ENCODE data around the gene CISD3. TPM values are rescaled to one million over a fixed set of nuclear protein-coding genes. Genes with fewer than 3 reads are reported as not detected.

The CISD3 gene
- total RNA-seq, 2 donors from 2014 or later, result 8.9 to 11.2 TPM

DNA sequence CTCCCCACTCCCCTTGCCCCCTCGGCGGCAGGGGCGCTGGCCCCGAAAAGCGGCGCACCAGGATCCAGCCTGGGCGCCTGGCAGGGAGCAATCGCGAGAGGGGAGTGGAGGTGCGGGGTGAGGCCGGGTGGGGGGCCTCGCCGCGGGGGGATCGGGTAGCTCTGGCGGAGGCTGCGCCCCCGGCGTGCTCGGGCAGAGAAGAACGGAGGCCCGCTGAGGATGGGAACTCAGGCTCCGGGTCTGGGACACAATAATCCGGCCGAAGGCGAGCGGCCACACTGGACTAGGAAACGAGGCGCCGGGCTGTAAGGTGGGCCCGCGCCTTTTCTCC is 18.7 kb downstream of the CISD3 start:
- peaks cover 4% of the 10 kb centered on the region for H3K36me3 ChIP-seq (ENCODE audit: control insufficient read depth, insufficient read depth, low read length)
- TF ChIP-seq, protein P1, sequence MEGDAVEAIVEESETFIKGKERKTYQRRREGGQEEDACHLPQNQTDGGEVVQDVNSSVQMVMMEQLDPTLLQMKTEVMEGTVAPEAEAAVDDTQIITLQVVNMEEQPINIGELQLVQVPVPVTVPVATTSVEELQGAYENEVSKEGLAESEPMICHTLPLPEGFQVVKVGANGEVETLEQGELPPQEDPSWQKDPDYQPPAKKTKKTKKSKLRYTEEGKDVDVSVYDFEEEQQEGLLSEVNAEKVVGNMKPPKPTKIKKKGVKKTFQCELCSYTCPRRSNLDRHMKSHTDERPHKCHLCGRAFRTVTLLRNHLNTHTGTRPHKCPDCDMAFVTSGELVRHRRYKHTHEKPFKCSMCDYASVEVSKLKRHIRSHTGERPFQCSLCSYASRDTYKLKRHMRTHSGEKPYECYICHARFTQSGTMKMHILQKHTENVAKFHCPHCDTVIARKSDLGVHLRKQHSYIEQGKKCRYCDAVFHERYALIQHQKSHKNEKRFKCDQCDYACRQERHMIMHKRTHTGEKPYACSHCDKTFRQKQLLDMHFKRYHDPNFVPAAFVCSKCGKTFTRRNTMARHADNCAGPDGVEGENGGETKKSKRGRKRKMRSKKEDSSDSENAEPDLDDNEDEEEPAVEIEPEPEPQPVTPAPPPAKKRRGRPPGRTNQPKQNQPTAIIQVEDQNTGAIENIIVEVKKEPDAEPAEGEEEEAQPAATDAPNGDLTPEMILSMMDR (conservative IDR thresholded peaks at IDR 0.05), result no peak
- no peak for DNase-seq

DNA sequence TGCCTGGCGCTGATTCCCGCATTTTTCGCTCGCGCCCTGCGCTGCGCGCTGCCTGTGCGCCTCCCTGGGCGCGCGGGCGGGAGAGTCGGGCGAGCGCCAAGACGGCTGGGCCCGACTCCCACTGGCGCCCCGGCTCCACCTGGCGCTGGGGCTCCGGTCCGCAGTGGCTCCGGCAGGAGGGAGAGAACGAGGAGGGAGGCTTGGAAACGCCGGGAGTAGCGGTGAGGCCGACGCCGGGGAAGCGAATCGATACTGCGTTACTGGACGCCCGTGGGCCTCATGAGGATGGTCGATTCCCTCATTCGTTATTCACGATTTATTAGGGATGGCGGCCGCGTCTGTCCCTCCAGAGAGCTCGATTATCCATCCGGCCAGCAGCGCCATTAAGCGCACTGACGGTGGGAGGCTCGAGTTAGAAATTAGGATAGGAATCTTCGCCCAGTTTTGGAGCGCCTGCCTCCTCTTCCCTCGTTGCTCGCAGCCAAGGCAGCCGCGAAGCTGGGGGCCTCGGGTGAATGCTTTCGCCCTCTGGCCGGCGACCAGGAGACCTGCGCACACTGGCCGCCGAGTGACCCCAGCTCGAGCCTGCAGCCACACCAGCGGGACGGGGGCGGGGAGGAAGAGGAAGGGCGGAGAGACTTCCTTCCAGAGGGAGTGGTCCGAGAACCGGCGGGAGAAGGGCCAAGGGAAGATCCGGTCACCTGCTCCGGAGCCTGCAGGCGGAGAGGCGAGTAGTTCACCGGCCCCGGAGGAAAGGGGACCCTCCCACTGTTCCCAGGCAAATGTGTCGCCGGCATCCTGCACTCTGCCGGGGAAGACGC is 19.3 kb downstream of the CISD3 start:
- H3K4me1 ChIP-seq (ENCODE audit: control insufficient read depth, insufficient read depth, low read length), result no peaks in the 10 kb centered on the region
- TF ChIP-seq, protein P1 (conservative IDR thresholded peaks at IDR 0.05), result peak; percentile 16
- peaks cover 5% of the 10 kb centered on the region for H3K36me3 ChIP-seq (ENCODE audit: control insufficient read depth, insufficient read depth, low read length)
- Mint-ChIP-seq H3K9me3 (no peaks in the 10 kb centered on the region), H3K27me3 (ENCODE audit: insufficient read depth) (no peaks in the 10 kb centered on the region), H3K4me3 (peak overlapping the region; percentile 92), H3K27ac (peak overlapping the region; percentile 92), H3K4me1 (peaks cover 29% of the 10 kb centered on the region), H3K36me3 (ENCODE audit: low read depth) (peaks cover 17% of the 10 kb centered on the region)
- H3K4me3 ChIP-seq (ENCODE audit: low read length), result peak overlapping the region; percentile 99
- WGBS, 2 experiments (ENCODE audit: insufficient coverage in 1 of 2, insufficient read length in 1 of 2), result 0% methylated on average over 56 to 79 of the region's 79 CpGs
- peak overlapping the region; percentile 70 for H3K27ac ChIP-seq (ENCODE audit: low read depth, low read length)
- no peaks in the 10 kb centered on the region for H3K9me3 ChIP-seq (ENCODE audit: control insufficient read depth, low read length)
- no peaks in the 10 kb centered on the region for H3K27me3 ChIP-seq (ENCODE audit: control insufficient read depth, insufficient read depth, low read length, poor library complexity, severe bottlenecking)
- H3K9ac ChIP-seq (ENCODE audit: extremely low read depth, low read length, poor library complexity, severe bottlenecking), result peak overlapping the region; percentile 46
- DNase-seq, result peak; percentile 96

More for the DNA sequence above, 18.7 kb downstream of the CISD3 start:
- Mint-ChIP-seq H3K27me3 (ENCODE audit: insufficient read depth) (no peaks in the 10 kb centered on the region), H3K4me1 (peaks cover 33% of the 10 kb centered on the region), H3K4me3 (peak overlapping the region; percentile 92), H3K36me3 (ENCODE audit: low read depth) (peaks cover 15% of the 10 kb centered on the region), H3K27ac (no peak overlapping the region), H3K9me3 (no peaks in the 10 kb centered on the region)
- Histone ChIP-seq H3K4me1 (ENCODE audit: control insufficient read depth, insufficient read depth, low read length) (no peaks in the 10 kb centered on the region), H3K9me3 (ENCODE audit: control insufficient read depth, low read length) (no peaks in the 10 kb centered on the region), H3K4me3 (ENCODE audit: low read length) (peak overlapping the region; percentile 99), H3K27me3 (ENCODE audit: control insufficient read depth, insufficient read depth, low read length, poor library complexity, severe bottlenecking) (no peaks in the 10 kb centered on the region), H3K27ac (ENCODE audit: low read depth, low read length) (no peak overlapping the region), H3K9ac (ENCODE audit: extremely low read depth, low read length, poor library complexity, severe bottlenecking) (peak overlapping the region; percentile 46)
- 0 to 1% methylated on average over 23 to 32 of the region's 32 CpGs for WGBS, 2 experiments (ENCODE audit: insufficient coverage in 1 of 2, insufficient read length in 1 of 2)

DNA sequence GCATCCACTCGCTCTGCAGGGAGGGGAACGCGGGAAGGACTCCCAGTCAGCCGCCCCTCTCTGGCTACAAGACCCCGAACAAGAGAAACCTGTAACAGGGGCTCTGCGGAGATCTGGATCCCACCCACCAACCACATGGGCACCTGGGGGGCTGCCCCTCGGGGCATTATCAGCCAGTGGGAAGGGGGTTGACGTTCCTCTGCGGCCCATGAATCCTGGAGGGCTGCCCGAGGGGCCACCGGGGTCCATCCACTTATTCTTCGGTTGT is 19.8 kb downstream of the CISD3 start:
- no peaks in the 10 kb centered on the region for H3K9me3 Mint-ChIP-seq
- Histone ChIP-seq H3K27me3 (ENCODE audit: control insufficient read depth, insufficient read depth, low read length, poor library complexity, severe bottlenecking) (no peaks in the 10 kb centered on the region), H3K9ac (ENCODE audit: extremely low read depth, low read length, poor library complexity, severe bottlenecking) (peak overlapping the region; percentile 46), H3K27ac (ENCODE audit: low read depth, low read length) (peak overlapping the region; percentile 70), H3K4me3 (ENCODE audit: low read length) (peak overlapping the region; percentile 99), H3K4me1 (ENCODE audit: control insufficient read depth, insufficient read depth, low read length) (no peaks in the 10 kb centered on the region), H3K9me3 (ENCODE audit: control insufficient read depth, low read length) (no peaks in the 10 kb centered on the region), H3K36me3 (ENCODE audit: control insufficient read depth, insufficient read depth, low read length) (peaks cover 7% of the 10 kb centered on the region)
- 1 to 3% methylated on average over 3 to 12 of the region's 12 CpGs for WGBS, 2 experiments (ENCODE audit: insufficient coverage in 1 of 2, insufficient read length in 1 of 2)
- peaks cover 24% of the 10 kb centered on the region for H3K4me1 Mint-ChIP-seq
- peak overlapping the region; percentile 92 for H3K27ac Mint-ChIP-seq
- TF ChIP-seq, protein P1 (conservative IDR thresholded peaks at IDR 0.05), result no peak
- H3K4me3 Mint-ChIP-seq, result peak overlapping the region; percentile 92
- peaks cover 17% of the 10 kb centered on the region for H3K36me3 Mint-ChIP-seq (ENCODE audit: low read depth)
- H3K27me3 Mint-ChIP-seq (ENCODE audit: insufficient read depth), result no peaks in the 10 kb centered on the region
- no peak for DNase-seq
